Vagina (tissue), 2 donors: ENCODE measurements around the gene BLMH.

Source experiments
- POLR2A ChIP-seq, 2 donors: fragments of 450-650 bp; IDR thresholded peaks; one replicate each; pipeline ENCODE4 v1.6.1; 2017; ENCODE audit warnings: antibody characterized with exemption in 2 of 2, mild to moderate bottlenecking in 2 of 2, moderate library complexity in 2 of 2
- TF ChIP-seq, protein P1 (sequence below), 3 experiments: fragments of 450-650 bp in 2 of 3; fragments of 200-600 bp in 1 of 3; sonication (generic) in 1 of 3; IDR thresholded peaks; one replicate each; pipeline ENCODE4 v1.5.1; 2017 to 2019; ENCODE audit warnings: antibody characterized with exemption in 3 of 3, mild to moderate bottlenecking in 2 of 3, moderate library complexity in 2 of 3

DNA sequence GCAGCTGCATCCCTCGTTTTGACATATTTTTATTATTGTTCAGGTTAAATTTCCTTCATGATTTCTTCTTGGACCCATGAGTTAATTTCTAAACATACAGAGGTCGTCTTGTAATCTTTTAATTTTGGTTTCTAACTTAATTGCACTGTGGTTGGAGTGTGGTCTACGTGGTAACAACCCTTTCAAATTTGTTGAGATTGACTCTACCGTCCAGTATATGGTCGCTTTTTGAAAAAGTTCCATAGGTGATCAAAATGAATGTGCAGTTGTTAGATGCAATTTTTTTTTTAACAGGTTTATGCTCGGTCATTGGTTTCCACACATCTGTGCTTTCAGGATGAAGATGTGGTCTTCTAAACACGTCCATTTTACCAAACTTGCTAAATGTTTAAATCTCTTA, 45.3 kb downstream of the BLMH start:
- TF ChIP-seq, protein P1, sequence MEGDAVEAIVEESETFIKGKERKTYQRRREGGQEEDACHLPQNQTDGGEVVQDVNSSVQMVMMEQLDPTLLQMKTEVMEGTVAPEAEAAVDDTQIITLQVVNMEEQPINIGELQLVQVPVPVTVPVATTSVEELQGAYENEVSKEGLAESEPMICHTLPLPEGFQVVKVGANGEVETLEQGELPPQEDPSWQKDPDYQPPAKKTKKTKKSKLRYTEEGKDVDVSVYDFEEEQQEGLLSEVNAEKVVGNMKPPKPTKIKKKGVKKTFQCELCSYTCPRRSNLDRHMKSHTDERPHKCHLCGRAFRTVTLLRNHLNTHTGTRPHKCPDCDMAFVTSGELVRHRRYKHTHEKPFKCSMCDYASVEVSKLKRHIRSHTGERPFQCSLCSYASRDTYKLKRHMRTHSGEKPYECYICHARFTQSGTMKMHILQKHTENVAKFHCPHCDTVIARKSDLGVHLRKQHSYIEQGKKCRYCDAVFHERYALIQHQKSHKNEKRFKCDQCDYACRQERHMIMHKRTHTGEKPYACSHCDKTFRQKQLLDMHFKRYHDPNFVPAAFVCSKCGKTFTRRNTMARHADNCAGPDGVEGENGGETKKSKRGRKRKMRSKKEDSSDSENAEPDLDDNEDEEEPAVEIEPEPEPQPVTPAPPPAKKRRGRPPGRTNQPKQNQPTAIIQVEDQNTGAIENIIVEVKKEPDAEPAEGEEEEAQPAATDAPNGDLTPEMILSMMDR (IDR thresholded peaks at IDR 0.05): no peak
- TF ChIP-seq POLR2A (IDR thresholded peaks at IDR 0.05): no peak
